8988T (cell line): ENCODE results near the gene TMEM244.
"Not testable (repeated sequence)": the region's sequence is repeated elsewhere in the genome, so short reads cannot be mapped to it uniquely, and the experiment has no call there.

Source experiments
- DNase-seq: peaks from one replicate; pipeline ENCODE4 v3.0.0; 2011

TMEM244 gene

DNA sequence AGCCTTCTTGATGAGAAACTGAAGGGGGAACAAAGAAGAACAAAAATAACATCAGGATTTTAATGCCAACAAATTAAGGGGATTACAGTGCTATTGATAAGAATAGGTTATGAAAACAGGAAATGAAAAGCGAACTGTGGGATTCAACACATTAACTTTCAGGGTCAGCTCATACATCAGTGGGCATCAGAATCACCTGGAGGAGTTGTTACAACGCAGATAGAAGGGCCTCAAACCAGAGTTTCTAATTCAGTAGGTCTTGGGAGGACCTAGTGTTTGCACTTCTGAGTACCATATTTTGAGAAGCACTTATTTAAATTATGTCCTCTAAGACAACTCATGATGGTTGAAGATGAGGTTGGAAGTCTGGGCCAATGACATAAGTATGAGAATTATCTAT, 5.6 kb upstream of the TMEM244 start:
- DNase-seq = no peak

DNA sequence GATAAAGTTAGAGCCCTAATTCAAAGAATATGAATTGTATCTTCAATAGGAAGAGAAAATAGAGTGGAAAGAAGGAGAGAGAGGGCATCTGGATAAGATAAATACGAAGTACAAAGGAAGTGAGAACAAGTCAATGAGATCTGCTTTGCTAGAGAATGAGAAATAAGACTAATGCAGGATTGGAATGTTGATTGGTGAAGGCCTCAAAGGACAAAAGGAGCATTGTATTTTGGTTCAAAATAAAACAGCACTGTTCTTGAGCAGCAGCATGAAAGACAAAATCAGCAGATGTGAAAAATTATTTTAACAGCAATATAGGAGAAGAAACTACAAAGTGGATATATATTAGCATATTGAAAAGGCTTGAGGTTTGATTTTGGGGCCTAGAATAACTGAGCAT, 5.1 kb upstream of the TMEM244 start:
- DNase-seq = no peak

DNA sequence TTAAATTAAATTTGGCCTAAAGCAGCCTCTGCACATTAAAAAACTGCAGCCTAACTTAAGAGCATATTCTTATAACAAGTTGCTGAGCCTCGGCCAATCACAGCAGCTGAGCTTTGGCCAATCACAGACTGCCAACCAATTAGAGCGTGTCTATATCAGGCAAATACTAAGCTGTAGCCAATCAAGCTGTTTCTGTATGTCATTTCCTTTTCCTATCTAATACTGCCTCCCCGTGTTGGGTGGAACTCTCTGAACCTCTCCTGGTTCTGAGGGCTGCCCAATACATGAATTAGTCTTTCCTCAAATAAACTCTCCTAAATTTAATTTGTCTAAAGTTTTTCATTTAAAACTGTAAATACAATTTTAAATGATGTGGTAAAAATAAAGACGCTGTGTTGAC, 3.9 kb upstream of the TMEM244 start:
- no peak for DNase-seq

DNA sequence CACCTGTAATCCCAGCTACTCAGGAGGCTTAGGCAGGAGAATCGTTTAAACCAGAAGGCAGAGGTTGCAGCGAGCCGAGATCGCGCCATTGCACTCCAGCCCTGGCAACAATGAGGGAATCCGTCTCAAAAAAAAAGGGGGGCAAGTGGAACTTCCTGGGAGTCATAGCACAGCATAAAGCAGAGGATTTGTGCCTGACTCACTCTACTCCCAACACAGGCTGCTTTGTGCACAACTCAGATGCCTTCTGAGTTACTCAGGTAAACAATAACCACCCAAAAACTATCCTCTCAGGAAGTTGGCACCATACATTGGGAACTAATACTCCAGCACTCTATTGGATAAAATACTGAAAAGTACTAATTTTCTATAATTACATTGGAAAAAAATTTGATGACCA, 2.5 kb upstream of the TMEM244 start:
- no peak for DNase-seq

DNA sequence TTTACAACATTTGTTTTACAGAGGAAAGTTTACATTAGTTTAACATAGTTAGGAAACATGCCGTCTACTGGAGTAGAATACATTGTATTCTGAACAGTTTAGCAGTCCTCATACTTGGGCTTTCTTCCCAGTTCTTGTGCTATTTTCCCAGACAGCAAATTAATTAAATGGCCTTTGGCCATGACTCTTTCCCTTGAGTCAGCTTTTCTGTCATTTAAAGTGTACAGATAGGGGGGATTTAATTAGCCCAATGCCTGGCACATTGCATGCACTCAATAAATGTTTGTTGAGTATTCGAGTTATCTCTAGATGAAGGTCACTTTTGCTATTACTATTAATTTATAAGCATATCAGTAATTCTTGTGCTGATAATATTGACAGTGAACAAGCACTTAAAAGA, 1.6 kb downstream of the TMEM244 start:
- DNase-seq = no peak

DNA sequence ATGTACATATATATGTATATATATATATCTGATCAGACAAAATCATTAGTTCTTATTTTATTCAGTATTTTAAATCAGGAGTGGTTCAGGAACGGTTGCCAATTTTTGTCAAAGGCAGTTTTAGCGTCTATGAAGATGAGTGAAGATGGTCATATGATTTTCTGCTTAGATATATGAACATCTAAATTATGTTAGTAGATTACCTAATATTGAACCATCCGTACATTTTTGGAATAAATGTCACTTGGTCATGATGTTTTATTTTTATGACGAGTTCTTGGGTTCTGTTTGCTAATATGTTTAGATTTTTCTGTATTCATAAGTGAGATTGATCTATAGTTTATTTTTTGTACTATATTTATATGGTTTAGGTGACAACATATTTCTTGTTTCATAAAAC, 3.3 kb downstream of the TMEM244 start:
- no peak for DNase-seq

DNA sequence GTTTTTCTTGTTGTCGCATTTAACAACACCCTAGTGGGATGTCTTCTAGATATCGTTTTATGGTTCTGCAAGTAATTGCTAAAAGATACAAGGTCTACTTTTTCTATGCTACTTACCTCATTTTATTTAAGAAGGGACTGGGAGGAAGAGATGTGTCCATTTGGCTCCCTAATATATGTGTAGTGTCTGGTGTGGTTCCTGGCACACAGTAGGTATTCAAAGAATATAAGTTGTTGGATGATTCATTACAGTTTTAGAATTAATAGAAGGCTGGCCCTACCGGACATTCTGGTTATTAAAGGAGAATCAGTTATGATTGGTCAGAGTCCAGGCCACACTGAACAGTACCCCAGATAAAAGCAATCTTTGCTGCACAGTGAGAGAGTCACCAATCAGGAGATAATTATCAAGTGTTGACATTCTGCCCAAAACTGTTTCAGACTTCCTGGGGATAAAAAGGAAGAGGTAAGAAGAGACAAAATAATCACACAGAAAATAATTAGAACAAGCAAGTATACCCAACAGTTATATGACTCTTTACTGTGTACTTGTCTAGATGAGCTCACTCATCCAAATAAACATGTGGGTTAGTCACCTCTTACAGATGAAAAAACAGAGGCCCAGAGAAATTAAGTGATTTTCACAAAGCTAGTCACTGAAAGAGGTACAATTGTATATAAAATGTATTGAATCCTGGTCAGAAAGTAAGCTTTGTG, 7.0 kb downstream of the TMEM244 start:
- DNase-seq = no peak

DNA sequence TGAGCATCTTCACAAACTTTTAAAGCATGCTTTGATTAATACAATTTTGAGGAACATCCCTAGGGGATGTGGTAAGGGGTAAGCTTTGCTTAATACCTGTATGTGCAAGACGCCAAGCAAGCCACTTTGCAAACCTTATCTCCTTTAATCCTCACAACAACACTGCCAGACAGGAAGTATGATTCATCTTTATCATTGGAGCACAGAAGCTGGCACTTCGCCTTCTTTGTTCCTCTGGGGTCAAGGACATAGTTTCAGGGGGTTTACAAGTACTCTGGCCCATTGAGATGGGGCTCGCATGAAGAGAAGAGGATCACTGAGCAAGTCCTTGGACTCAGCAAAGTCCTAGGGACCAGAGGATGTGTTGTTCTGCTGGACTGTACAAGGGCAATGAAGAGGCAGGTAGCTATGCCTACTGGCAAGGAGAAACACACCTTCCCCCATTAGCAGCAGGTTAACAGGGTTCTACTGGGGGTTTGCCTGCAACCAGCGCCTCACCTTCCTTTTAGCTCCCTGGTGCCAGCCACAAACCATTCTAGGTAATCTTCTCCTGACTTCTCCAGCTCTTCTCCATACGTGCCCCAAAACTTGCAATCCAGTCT, 8.8 kb downstream of the TMEM244 start:
- no peak for DNase-seq

DNA sequence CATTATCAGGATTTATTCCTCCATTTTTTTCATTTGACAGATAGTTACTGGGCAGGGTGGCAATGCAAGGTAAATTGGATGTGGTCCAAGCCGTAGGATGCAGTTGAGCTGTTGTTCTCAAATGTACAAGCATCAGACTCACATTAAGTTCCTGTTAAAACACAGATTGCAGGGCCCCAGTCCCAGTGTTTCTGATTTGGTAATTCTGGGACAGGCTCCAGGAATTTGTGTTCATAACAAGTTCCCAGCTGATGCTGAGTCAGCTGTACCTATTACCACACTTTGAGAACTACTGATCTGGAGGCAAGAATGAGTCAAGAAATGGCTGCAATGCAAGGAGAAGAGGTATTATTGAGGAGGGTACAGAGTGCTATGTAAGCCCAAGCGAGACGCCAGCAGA, 11.7 kb downstream of the TMEM244 start:
- DNase-seq = no peak

DNA sequence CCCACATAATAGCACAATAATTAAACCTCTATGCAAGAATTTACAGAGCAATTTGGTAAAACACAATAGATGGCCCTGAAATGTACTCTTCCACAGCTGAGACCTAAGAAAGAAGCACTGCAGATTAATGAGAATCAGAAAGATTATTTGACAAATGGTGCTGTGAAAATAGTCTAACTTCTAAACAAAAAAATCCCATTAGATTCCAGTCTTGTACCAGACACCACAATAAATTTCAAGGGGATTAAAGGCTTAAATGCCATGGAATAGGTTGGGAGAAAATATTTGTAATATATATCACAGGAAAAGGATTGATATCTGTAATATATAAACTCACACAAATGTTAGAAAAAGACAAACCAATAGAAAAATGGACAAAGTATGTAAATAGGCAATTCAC, 14.4 kb downstream of the TMEM244 start:
- DNase-seq = no peak

DNA sequence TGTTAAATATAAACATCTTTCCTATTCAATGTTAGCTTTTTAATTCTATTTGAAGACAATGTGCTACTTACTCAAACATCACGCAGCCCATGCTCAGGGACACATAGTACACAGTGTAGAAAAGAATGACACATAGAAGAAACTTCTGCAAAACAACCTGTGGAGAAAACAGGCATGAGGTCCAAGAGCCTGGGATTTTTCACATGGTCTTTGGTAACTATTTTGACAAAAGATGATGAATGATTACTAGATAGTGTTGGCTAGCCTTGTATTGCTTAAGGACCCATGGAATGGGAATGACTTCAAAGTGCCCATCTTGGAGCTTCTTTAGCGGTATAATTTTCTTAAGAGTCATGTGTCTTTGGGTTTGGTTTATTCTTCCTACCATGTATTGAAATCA, 15.4 kb downstream of the TMEM244 start:
- no peak for DNase-seq

DNA sequence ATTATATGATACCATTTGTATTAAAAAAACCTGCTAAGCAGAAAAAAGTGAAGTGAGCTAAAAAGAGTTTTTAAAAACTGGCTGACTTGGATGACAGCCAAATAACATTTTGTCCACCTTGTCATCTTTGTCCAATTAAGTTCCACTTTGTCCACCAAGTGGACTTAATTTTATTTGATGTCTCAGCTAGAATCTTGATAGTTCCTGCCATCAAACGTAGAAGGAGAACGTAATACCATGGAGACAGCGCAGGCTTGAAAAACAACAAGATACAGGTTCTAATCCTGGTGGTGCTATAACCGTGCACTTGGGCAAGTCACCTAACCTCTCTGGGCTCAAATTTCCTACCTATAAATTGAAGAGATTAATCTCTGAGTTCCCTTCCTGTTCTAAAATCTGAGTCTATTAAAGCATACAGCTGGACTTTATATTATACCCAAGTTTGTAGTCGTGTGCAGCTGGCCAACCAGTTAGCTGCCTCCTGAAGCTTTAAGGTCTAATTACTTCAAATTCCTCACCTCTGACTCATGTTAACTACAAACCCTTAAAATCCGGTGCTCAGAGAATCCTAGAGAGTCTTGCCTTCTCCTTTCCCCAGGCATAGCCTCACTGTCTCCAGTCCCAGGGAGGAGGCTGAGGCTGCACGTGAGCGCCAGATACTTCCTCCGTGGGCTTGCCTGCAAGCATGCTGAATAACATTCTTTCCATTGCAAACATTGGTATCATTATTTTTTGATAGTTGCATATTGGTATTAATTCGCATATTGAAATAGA, 16.8 kb downstream of the TMEM244 start:
- no peak for DNase-seq

DNA sequence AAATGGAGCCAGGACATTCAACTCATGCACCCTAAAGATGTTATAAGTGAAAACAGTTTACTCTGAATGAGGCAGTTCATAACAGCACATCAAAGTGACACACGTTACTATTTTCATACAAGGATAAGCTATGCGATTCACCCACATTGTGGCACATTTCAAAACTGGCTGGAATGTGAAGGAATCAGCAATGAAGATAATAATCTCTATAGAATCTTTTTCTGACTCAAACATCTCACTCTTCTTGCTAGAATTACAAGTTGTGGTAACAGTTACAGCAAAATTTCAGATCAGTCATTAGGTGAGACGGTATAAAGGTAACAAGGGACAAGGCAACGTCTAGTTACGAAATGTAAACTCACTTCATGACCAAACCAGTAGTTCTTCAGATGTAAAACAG, 17.5 kb downstream of the TMEM244 start:
- DNase-seq = no peak

DNA sequence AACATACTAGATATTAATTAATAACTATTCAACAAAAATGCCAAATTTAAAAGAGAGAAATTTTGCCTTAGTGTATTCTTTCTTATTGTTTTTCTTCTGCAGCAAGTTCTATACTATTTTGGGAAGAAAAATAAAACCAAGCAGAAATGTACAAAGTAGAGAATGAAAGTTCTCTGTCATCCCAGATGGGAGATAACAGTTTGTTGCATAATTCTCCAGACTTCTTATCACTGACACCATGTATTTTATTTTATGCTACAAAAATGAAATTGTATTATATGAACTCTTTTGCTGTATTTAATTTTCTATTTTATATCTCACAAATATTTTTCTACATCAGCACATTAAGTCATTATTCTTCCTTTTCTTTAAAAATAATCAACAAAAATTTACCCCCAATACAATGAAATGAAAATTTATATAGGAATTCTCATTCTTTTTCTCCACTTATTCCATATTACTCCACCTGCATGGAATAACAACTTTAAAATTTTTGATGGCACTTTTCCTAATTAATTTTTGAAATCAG, 18.2 kb downstream of the TMEM244 start:
- no peak for DNase-seq

DNA sequence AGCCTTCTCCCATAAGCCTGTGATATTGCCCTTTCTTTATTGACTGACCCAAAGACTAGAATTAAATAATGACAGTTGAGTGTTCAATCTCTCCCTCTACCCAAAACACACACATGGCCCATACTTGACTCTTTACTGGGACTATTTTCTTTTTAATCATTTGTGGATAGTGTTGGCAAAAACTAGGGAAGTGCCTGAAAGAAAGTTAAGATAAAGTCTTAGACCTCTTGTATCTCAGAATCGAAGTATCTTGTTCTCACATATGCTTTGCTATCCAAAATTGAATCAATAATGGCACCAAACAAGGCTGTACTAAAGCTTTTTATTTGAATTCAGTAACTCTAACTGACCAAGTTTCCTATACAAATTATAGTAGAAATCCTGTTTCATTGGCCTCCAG, 19.0 kb downstream of the TMEM244 start:
- DNase-seq = no peak

DNA sequence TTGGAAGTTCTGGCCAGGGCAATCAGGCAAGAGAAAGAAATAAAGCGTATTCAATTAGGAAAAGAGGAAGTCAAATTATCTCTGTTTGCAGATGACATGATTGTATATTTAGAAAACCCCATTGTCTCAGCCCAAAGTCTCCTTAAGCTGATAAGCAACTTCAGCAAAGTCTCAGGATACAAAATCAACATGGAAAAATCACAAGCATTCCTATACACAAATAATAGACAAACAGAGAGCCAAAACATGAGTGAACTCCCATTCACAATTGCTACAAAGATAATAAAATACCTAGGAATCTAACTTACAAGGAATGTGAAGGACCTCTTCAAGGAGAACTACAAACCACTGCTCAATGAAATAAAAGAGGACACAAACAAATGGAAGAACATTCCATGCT, 21.6 kb downstream of the TMEM244 start:
- not testable (repeated sequence) for DNase-seq

DNA sequence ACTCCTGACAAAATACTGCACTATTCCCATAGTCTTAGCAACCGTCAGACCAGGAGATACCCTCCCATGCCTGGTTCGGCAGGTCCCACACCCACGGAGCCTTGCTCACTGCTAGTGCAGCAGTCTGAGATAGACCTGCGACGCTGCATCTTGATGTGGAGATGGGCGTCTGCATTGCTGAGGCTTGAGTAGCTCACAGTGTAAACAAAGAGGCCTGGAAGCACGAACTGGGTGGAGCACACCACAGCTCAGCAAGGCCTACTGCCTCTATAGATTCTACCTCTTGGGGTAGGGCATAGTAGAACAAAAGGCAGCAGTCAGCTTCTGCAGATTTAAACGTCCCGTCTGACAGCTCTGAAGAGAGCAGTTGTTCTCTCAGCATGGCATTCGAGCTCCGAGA, 25.4 kb downstream of the TMEM244 start:
- no peak for DNase-seq

DNA sequence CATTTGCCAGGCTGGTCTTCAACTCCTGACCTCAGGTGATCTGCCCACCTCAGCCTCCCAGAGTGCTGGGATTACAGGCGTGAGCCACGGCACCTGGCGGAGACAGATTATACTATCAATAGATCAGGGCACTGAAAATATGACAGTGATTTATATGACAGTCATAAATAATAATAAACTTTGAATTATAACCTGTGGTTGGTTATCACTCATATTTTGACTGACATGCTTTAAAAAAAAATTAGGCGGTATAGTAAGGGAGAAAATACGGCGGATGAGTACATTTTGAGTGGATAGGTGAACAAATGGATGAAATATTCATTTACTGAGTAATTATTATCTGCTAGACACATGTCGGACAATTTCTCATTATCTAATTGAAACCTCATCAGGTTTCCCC, 28.8 kb downstream of the TMEM244 start:
- no peak for DNase-seq

DNA sequence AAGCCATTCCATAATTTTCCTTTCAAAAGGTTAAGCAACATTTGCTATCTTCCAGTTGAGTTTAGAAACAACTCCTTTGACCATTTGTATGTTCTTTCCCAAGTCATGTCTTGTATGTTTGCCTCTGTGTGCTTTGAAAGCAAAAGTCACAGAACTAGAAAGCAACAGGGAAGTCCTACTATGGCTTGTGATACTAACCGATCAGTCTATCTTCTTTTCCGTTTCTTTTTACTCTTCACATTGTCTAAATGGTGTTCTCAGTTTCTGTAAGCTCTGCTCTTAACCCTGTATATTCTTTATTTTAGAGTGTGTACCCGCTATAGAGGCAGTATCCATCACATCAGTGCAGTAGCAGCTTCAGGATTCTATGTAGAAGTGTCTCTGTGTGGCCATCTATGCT, 32.9 kb downstream of the TMEM244 start:
- DNase-seq = no peak

DNA sequence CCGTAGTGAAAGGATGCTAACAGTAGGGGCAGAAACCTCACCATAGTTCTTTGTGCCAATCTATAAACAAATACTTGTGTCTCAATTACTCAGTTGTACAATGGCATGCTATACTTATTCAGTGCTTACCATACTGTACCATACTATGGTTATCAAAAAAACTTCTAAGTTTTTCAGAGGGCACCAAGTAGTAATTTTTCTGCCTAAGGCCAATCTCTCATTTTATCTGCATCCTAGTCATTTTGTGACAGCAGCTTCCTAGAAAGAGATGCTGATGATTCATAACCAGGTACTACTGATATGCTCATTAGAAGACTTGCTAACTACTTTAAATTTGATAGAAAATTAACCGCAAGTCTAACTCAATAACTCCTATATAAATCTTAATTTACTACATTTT, 42.9 kb downstream of the TMEM244 start:
- DNase-seq = no peak

DNA sequence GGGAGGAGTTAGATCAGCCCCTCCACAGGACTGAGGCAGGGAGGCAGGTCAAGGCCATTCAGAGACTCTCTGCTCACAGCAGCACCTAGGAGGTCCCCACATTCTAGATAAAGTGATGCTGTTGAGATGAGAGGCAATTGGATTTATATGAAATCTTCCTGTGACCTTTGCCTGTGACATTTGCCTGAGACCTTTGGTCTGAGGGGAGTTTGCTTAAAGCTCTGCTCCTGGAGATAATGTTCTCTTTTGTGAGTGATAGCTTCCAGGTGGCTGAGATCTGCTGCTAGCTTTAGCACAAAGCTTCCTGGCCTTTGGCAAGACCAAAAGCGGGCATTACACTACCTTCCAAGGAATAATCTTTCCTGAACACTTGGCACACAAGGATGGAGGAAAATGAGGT, 43.3 kb downstream of the TMEM244 start:
- no peak for DNase-seq

DNA sequence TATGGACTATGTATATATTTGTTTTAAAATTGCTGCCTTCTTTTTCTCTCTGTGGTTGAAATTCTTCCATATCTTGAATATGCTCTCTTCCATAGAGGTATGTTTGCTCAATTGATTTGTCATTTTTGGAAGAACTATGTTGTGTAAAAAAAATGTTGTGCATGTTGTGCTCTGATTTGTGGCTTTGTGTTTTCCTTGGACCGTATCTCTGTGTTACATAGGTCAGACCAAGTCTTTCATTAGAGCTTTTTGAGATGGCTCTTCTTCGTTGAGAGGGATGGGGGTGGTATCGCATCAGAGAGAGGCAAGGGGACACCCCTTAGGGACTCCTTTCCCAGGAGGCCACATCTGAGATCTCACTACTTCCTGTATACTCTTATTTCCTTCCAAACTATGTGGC, 43.8 kb downstream of the TMEM244 start:
- no peak for DNase-seq

DNA sequence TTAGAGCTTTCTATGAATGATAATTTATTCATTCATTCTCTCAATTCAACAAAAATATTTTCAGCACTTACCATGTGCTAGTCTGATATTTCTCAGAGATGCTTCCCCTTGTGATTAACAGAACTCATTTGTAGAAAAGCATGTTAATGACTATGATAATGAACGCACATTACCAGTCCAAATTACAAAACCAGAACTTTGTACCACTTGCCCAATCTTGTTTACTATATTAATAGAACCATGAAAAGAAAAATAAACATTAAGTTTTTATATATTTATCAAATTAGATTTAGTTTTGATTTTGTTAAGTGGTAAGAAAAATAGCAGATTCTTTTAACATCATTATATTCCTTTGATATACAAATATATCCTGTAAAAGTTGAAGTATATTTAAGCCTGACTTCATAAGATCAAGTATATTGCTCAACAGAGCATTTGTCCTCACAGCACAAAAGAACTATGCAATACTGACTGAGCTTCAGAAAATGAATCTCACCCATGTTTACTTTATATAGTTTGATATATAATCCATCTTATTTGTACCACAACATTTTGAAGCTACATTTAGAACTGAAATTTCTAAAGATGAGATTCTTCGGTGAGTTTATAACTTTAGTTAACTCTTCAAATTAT, 48.9 kb downstream of the TMEM244 start:
- no peak for DNase-seq

DNA sequence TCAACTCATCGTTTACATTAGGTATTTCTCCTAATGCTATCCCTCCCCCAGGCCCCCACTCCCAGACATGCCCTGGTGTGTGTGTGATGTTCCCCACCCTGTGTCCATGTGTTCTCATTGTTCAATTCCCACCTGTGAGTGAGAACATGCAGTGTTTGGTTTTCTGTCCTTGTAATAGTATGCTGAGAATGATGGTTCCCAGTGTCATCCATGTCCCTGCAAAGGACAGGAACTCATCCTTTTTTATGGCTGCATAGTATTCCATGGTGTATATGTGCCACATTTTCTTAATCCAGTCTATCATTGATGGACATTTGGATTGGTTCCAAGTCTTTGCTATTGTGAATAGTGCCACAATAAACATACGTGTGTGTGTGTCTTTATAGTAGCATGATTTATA, 54.0 kb downstream of the TMEM244 start:
- not testable (repeated sequence) for DNase-seq
